SK-N-SH (cell line): Measurements from ENCODE around the gene SLC25A33. TPM values are rescaled to one million over a fixed set of nuclear protein-coding genes. Genes with fewer than 3 reads are reported as not detected.
"Not testable (repeated sequence)": the region's sequence is repeated elsewhere in the genome, so short reads cannot be mapped to it uniquely, and the experiment has no call there.

Source experiments
- CTCF ChIA-PET: fragments of 300-600, 350-600 bp; formaldehyde crosslinking; extraction: SDS; loops from one replicate; lab custom pipeline; 2021; lab: Yijun Ruan, JAX
- POLR2A ChIA-PET: fragments of 350-600 bp; sonication (Branson Sonifier 250); formaldehyde crosslinking; extraction: SDS; loops from one replicate; lab custom pipeline; 2020; ENCODE audit warnings: antibody characterized with exemption, inconsistent platforms; lab: Yijun Ruan, JAX
- DNase-seq: peaks from one replicate; pipeline ENCODE4 v3.0.0; 2012
- H2AFZ ChIP-seq: fragments of 200-600 bp; sonication (generic); 2 replicates; pipeline ENCODE4 v1.8.1; 2016; ENCODE audit warnings: antibody characterized with exemption, mild to moderate bottlenecking, low read depth
- H3F3A ChIP-seq: fragments of 200-600 bp; sonication (generic); replicated peaks from 2 replicates; pipeline ENCODE3; 2016; ENCODE audit warnings: antibody characterized with exemption, mild to moderate bottlenecking; ENCODE audit not compliant: insufficient read depth
- H3K27ac ChIP-seq, 2 experiments: fragments of 200-500 bp in 1 of 2; fragments of 200-600 bp in 1 of 2; sonication (Bioruptor generic) in 1 of 2; sonication (generic), shearing (Covaris generic) in 1 of 2; 2 replicates each; pipeline versions ENCODE4 v1.5.1 to v1.6.1; 2014 to 2016; ENCODE audit warnings: low read depth in 2 of 2, inconsistent platforms in 1 of 2, low read length in 1 of 2, mild to moderate bottlenecking in 1 of 2, mixed read lengths in 1 of 2
- H3K27me3 ChIP-seq: fragments of 200-600 bp; sonication (generic), shearing (Covaris generic); 2 replicates; pipeline ENCODE4 v1.6.1; 2016; ENCODE audit warnings: mixed run types; ENCODE audit not compliant: insufficient read depth
- H3K36me3 ChIP-seq, 2 experiments: fragments of 200-500 bp in 1 of 2; fragments of 200-600 bp in 1 of 2; sonication (Bioruptor generic) in 1 of 2; sonication (generic) in 1 of 2; replicated peaks in 1 of 2; 2 replicates each; pipeline versions ENCODE3 to v1.5.1; 2014 to 2016; ENCODE audit warnings: low read length in 1 of 2, mild to moderate bottlenecking in 1 of 2; ENCODE audit not compliant: insufficient read depth in 2 of 2, control insufficient read depth in 1 of 2
- H3K4me1 ChIP-seq, 2 experiments: fragments of 200-500 bp in 1 of 2; fragments of 200-600 bp in 1 of 2; sonication (Bioruptor generic) in 1 of 2; sonication (generic), shearing (Covaris generic) in 1 of 2; 2 replicates each; pipeline versions ENCODE4 v1.5.1 to v1.6.1; 2014 to 2016; ENCODE audit warnings: low read depth in 1 of 2, low read length in 1 of 2, mixed run types in 1 of 2; ENCODE audit not compliant: insufficient read depth in 2 of 2, control insufficient read depth in 1 of 2
- H3K4me2 ChIP-seq: fragments of 200-600 bp; sonication (generic), shearing (Covaris generic); 2 replicates; pipeline ENCODE4 v1.6.1; 2017; ENCODE audit warnings: mixed run types
- H3K4me3 ChIP-seq, 2 experiments: fragments of 200-500 bp in 1 of 2; fragments of 200-600 bp in 1 of 2; sonication (Bioruptor generic) in 1 of 2; sonication (generic), shearing (Covaris generic) in 1 of 2; 2 replicates each; pipeline versions ENCODE4 v1.5.1 to v1.8.1; 2014 to 2016; ENCODE audit warnings: low read depth in 2 of 2, inconsistent platforms in 1 of 2, low read length in 1 of 2, mild to moderate bottlenecking in 1 of 2, mixed read lengths in 1 of 2, moderate library complexity in 1 of 2
- H3K79me2 ChIP-seq: fragments of 200-600 bp; sonication (generic); 2 replicates; pipeline ENCODE4 v1.8.1; 2017; ENCODE audit warnings: mild to moderate bottlenecking; ENCODE audit not compliant: insufficient read depth
- H3K9ac ChIP-seq: fragments of 200-600 bp; sonication (generic); 2 replicates; pipeline ENCODE4 v1.6.1; 2017; ENCODE audit warnings: mixed run types
- H3K9me2 ChIP-seq: fragments of 200-600 bp; sonication (generic); 2 replicates; pipeline ENCODE4 v1.6.1; 2017; ENCODE audit warnings: mixed run types
- H3K9me3 ChIP-seq: fragments of 200-600 bp; sonication (generic); 2 replicates; pipeline ENCODE4 v1.6.1; 2017; ENCODE audit warnings: mixed run types, mild to moderate bottlenecking, moderate library complexity
- H4K20me1 ChIP-seq: fragments of 200-600 bp; sonication (generic); 2 replicates; pipeline ENCODE4 v1.6.1; 2017; ENCODE audit warnings: mild to moderate bottlenecking, mixed run types; ENCODE audit not compliant: insufficient read depth
- EZH2phosphoT487 ChIP-seq: fragments of 200-600 bp; sonication (generic); IDR thresholded peaks from 2 replicates; pipeline ENCODE4 v1.6.1; 2017; ENCODE audit warnings: low read depth, mixed run types, mild to moderate bottlenecking, antibody characterized with exemption, moderate library complexity, borderline replicate concordance
- FOSL2 ChIP-seq: IDR thresholded peaks from 2 replicates; pipeline ENCODE4 v1.4.0; 2012; ENCODE audit warnings: low read depth, mild to moderate bottlenecking, moderate library complexity, borderline replicate concordance
- FOXJ3 ChIP-seq: sonication (generic); formaldehyde crosslinking; IDR thresholded peaks from 2 replicates; pipeline ENCODE4 v1.5.1; 2020; ENCODE audit warnings: mild to moderate bottlenecking, missing genetic modification reagents
- MXI1 ChIP-seq: IDR thresholded peaks from 2 replicates; pipeline ENCODE4 v1.6.1; 2012; ENCODE audit warnings: mild to moderate bottlenecking, low read depth, low read length, improper control_type of control experiment
- RFX5 ChIP-seq: IDR thresholded peaks from 2 replicates; pipeline ENCODE4 v1.6.1; 2012; ENCODE audit warnings: mild to moderate bottlenecking, improper control_type of control experiment, low read length
- SMC3 ChIP-seq: IDR thresholded peaks from 2 replicates; pipeline ENCODE4 v1.6.1; 2012; ENCODE audit warnings: low read depth, low read length, improper control_type of control experiment
- USF1 ChIP-seq: IDR thresholded peaks from 2 replicates; pipeline ENCODE4 v1.4.0; 2012; ENCODE audit warnings: low read depth, borderline replicate concordance
- YY1 ChIP-seq: IDR thresholded peaks from 2 replicates; pipeline ENCODE4 v1.4.0; 2012; ENCODE audit warnings: low read depth, mild to moderate bottlenecking
- WGBS: methylation state at CpG from one replicate; pipeline ENCODE4 v1.1.6; 2017; ENCODE audit warnings: low lambda C conversion rate; 5-methylcytosine and 5-hydroxymethylcytosine counted together
- polyA plus RNA-seq, 3 experiments: library from polyadenylated mRNA; depleted of rRNA; stranded (reverse); fragments of >200 nt; gene quantifications; 2 replicates each; pipeline ENCODE4 v1.2.3, GENCODE V29; 2012

SLC25A33 gene
- polyA plus RNA-seq, 1 of the 3 experiments (the other 2 are of a cell fraction): 4.8 TPM

GRCh38 chr1:9621032-9621431 is 81.8 kb downstream of the SLC25A33 start:
- TF ChIP-seq FOXJ3 (CRISPR knock-in tag): no peak
- TF ChIP-seq MXI1: no peak
- TF ChIP-seq, all 33 proteins: peak for 0
- no peaks in the 10 kb centered on the region for H3F3A ChIP-seq
- CTCF ChIA-PET: interaction anchor here (0.7 to 1.2 kb wide), 2 partner anchors 15 to 17 kb away, joined by 3 read pairs; no protein-coding TSS in a partner anchor

GRCh38 chr1:9624081-9624480 is 84.8 kb downstream of the SLC25A33 start:
- POLR2A ChIA-PET: no interaction called here

More at GRCh38 chr1:9621032-9621431, 81.8 kb downstream of the SLC25A33 start:
- H3K27me3 ChIP-seq: no peaks in the 10 kb centered on the region
- H3K9me2 ChIP-seq: no peaks in the 10 kb centered on the region
- no peak overlapping the region for H3K27ac ChIP-seq
- H3K4me1 ChIP-seq: no peaks in the 10 kb centered on the region
- no peak for DNase-seq
- no peaks in the 10 kb centered on the region for H4K20me1 ChIP-seq
- H3K9me3 ChIP-seq: no peaks in the 10 kb centered on the region
- H3K4me2 ChIP-seq: no peak overlapping the region
- no peak overlapping the region for H3K4me3 ChIP-seq
- H3K36me3 ChIP-seq: no peaks in the 10 kb centered on the region
- no peaks in the 10 kb centered on the region for H3K79me2 ChIP-seq
- no peak overlapping the region for H2AFZ ChIP-seq
- H3K9ac ChIP-seq: no peak overlapping the region
- POLR2A ChIA-PET: no interaction called here

GRCh38 chr1:9625030-9625429 is 85.8 kb downstream of the SLC25A33 start:
- H3K9me2 ChIP-seq, H2AFZ ChIP-seq, H4K20me1 ChIP-seq, H3K79me2 ChIP-seq, H3K4me1 ChIP-seq, H3K4me3 ChIP-seq, H3K9ac ChIP-seq, H3K36me3 ChIP-seq, DNase-seq, H3K9me3 ChIP-seq, H3K27me3 ChIP-seq, POLR2A ChIA-PET, H3K4me2 ChIP-seq, H3F3A ChIP-seq, H3K27ac ChIP-seq: not testable (repeated sequence)
- CTCF ChIA-PET: interaction anchor here (1.1 kb wide), 1 partner anchor 160 kb away, joined by 4 read pairs; no protein-coding TSS in a partner anchor
- WGBS: 98% methylated on average over 3 of the region's 3 CpGs

More at GRCh38 chr1:9624081-9624480, 84.8 kb downstream of the SLC25A33 start:
- H3K4me2 ChIP-seq: no peak overlapping the region
- no peaks in the 10 kb centered on the region for H4K20me1 ChIP-seq
- no peak overlapping the region for H3K4me3 ChIP-seq
- H3K9me3 ChIP-seq: no peaks in the 10 kb centered on the region
- no peaks in the 10 kb centered on the region; a peak in 1 of 4 replicates for H3K4me1 ChIP-seq
- H2AFZ ChIP-seq: no peak overlapping the region
- H3K9me2 ChIP-seq: no peaks in the 10 kb centered on the region
- CTCF ChIA-PET: no interaction called here
- TF ChIP-seq EZH2phosphoT487: no peak
- no peak for TF ChIP-seq USF1
- no peak for TF ChIP-seq FOSL2
- no peak for TF ChIP-seq YY1
- no peak for TF ChIP-seq RFX5
- TF ChIP-seq SMC3: no peak
- DNase-seq: no peak
- no peak overlapping the region for H3K27ac ChIP-seq
- H3K27me3 ChIP-seq: no peaks in the 10 kb centered on the region
- no peaks in the 10 kb centered on the region for H3K79me2 ChIP-seq
- 93% methylated on average over 2 of the region's 2 CpGs for WGBS
- H3K36me3 ChIP-seq: no peaks in the 10 kb centered on the region
- H3F3A ChIP-seq: no peaks in the 10 kb centered on the region
- no peak overlapping the region for H3K9ac ChIP-seq
